GM18861 (cell line): ENCODE data around the gene IFNL1.
"Not testable (repeated sequence)": the region's sequence is repeated elsewhere in the genome, so short reads cannot be mapped to it uniquely, and the experiment has no call there.

Source experiments
- ATAC-seq: cut with Tn5 transposase; IDR thresholded peaks from one replicate; pipeline ENCODE4 v1.9.1; 2021; ENCODE audit not compliant: unreplicated experiment

The IFNL1 gene

GRCh38 chr19:39296055-39296645, at the start of gene IFNL1:
TSS of gene IFNL1 (plus strand) at chr19:39296407. CDS start at chr19:39296422, 15 bp downstream.
- no peak for ATAC-seq

- ATAC-seq: no peak
Measured at GRCh38 chr19:39246951-39247669, 49.1 kb upstream of the IFNL1 start.

- ATAC-seq: no peak
Measured at GRCh38 chr19:39247701-39248664, 48.2 kb upstream of the IFNL1 start.

GRCh38 chr19:39248806-39249205, 47.4 kb upstream of the IFNL1 start, which contains the start of gene IFNL4:
TSS of gene IFNL4 (minus strand) at chr19:39248856.
- ATAC-seq: no peak

- no peak for ATAC-seq
Measured at GRCh38 chr19:39251081-39251480, 45.1 kb upstream of the IFNL1 start.

GRCh38 chr19:39251846-39252245, 44.4 kb upstream of the IFNL1 start:
- no peak for ATAC-seq

- no peak for ATAC-seq
Measured at GRCh38 chr19:39252458-39252857, 43.7 kb upstream of the IFNL1 start.

- no peak for ATAC-seq
Measured at GRCh38 chr19:39253374-39254149, 42.6 kb upstream of the IFNL1 start.

GRCh38 chr19:39254531-39255345, 41.5 kb upstream of the IFNL1 start:
- no peak for ATAC-seq

GRCh38 chr19:39257227-39257626, 39.0 kb upstream of the IFNL1 start:
- ATAC-seq: no peak

GRCh38 chr19:39261704-39262103, 34.5 kb upstream of the IFNL1 start:
- ATAC-seq: no peak

- ATAC-seq: no peak
Measured at GRCh38 chr19:39262496-39262895, 33.7 kb upstream of the IFNL1 start.

- ATAC-seq: no peak
Measured at GRCh38 chr19:39263912-39264305, 32.3 kb upstream of the IFNL1 start.

GRCh38 chr19:39264306-39265290, 31.6 kb upstream of the IFNL1 start:
- no peak for ATAC-seq

- ATAC-seq: no peak
Measured at GRCh38 chr19:39265321-39265916, 30.8 kb upstream of the IFNL1 start.

GRCh38 chr19:39268085-39268484, 28.1 kb upstream of the IFNL1 start, which contains the start of gene IFNL2:
TSS of gene IFNL2 (plus strand) at chr19:39268396. CDS start at chr19:39268569, 173 bp downstream.
- not testable (repeated sequence) for ATAC-seq

- ATAC-seq: not testable (repeated sequence)
Measured at GRCh38 chr19:39268531-39269223, 27.5 kb upstream of the IFNL1 start.

- ATAC-seq: not testable (repeated sequence)
Measured at GRCh38 chr19:39269369-39269768, 26.8 kb upstream of the IFNL1 start.
